ENCODE measurements around the gene RUNX3.
"Not testable (repeated sequence)": the region's sequence is repeated elsewhere in the genome, so short reads cannot be mapped to it uniquely, and the experiment has no call there.

Gene RUNX3

DNA sequence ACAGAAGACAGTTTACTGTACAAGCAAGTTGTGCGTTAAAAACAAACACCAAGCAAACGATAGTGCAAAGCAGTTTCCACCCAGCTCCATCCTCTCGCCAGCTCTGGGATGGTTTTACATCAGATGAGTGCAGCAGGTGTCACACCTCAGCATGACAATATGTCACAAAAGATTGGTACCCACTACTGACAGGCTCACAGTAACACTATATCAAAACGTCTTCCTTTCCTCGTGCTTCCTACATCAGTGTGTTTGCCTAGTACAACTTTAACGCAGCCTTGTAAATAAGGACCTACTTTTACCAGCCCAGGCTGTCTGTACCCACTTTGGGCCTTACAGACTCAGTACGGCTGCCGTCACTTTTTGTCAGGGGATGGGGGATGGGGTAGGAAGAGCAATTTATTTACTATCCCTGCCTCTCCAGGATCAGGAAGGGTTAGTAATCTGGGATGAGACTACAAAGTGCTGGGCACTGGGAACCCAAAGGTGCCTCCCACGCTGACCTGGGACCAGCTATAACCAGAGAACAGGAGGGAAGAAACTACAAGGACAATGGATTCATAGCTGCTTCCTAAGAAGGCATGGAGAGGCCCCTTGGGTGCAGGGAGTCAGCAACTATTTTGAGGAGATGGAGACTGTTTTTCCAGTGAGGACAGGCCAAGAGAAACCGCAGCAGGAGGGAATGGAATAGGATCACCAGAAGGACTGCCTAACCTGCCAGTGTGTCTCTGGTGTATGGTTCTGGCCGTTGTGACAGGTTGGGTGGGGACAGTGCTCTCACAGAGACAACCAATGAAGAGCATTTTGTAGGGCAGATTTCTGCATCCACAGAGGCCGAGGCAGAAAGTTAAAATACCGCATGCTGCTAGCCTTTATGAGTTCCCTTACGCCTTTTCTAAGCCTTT, 30.2 kb downstream of the RUNX3 start:
- DNase-seq, result peak; percentile 9

DNA sequence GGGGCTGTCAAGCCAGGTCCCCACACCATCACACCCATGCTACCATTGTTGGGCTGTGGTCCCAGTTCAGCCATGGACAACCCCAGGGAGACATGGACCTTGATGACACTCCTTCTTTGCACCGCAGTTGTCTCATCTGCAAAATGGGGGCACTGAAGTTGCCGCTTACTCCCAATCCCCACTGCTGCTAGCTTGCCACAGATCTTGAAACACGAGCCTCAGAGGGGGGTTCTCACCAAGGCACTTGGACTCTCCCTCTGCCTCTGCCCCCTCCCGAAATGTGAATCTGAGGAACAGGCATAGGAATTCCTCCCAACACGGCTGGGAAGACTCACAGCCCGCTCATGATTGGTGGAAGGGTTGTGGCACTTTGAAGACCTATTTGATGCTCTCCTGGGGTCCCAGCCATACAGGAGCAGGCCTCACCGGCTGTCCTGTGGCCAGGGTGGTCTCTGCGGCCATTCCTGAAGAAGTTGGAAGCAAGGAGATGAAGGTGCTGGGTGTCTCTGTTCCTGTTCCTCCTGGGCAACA, 31.1 kb downstream of the RUNX3 start:
- peak; percentile 22 for DNase-seq

DNA sequence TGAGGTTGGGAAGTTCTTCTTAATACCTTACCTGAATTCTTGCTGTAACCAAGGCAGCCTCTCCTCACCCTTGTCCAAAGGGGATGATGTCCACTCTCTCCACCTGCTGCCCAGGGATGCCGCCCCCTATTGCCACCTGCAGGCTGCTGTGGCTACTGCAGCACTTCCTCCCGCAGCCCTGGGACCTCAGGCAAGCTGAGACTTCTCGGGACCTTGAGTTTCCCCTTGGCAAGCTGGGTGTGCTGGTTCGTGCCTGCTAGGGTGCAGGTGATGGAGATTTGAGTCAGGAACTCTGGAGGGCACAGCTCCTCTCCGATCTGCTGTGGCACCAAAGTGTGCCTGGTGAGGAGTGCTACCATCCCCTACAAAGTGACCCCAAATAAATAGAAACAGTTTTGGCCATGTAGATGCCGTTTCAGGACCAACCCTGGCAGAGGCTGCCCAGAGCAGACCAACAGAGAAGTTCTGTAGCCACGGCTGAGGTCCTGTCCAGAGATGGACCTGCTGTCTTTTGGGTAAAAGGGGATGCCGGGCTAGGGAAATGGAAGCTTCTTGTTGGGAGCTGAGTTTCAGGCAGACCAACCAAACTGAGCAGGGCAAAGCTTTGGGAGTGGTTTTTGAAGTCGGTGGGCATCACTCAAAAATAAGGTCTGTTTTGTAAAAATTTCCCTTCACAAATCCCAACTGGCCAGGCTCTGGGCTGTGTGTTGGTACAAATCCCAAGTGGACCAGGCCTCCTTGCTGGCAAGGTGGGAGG, 31.7 kb downstream of the RUNX3 start:
- peak; percentile 71 for DNase-seq

DNA sequence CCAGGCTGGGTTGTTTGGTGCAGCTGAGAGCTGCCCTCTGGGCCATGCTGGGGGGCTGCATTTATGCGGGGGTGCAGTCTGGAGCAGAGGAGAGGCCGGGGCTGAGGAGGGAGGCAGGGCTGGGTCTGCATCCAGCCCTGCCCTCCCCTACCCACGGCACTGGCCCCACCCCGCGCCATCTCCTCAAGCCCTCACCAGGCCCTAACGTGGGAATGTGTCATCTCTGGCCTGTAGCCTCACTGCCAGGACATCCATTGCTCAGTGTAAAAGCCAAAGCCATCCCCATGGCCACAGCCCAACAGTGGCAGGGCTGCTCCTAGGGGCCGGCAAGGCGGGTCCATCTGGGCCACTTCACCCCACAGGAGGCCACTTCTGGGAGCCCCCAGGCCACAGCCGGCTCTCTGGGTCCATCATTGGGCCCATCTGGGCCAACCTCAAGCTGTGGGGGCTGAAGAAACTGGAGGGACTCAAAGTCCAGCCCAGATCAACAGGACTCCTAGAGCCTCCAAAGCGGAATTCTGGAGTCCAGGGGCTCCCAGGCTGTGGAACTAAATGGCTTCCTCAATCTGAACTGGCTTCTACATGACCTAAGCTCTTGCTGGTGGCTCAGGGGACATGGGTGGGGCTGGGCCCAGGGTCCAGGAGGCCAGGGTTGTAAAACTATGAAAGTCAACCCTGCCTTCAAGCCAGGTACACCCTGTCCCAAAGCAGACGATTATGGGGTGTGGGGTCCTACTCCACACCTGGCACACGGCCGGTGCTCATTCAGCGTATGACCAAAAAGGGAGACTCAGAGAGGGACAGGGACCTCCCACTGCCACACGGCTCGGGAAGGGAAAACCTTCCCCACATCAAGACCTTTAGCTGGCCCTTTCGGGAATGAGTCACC, 32.6 kb downstream of the RUNX3 start:
- DNase-seq, result no peak

DNA sequence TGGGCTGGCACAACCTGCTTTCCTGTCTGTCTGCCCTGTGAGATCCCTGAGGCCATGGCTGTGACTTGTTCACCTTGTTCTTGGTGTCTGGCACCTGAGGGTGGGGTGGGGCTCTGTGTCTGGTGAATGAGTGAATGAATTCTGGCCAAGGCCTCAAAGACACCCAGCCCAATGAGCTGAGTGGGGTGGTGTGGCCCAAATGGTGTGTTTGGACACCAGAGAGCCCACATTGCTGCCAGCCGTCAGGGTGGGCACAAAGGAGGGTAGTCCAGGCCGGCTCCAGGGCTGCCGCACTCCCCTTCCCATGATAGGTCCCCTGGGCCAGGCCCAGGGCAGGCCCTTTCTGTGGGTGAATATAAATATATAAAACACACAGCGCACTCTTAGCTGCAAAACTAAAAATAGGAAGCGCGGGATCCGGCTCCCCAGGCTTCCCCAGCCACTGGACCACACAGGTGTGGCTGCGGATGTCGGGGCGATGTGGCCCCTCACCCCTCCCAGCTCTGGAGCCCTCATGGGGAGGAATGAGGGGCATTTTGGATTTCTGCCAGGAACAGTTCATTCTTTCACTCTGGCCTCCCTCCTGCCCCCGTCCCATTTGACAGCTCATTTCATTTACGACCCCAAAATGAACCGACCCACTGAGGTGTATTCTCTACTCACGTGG, 33.3 kb downstream of the RUNX3 start:
- no peak for DNase-seq

DNA sequence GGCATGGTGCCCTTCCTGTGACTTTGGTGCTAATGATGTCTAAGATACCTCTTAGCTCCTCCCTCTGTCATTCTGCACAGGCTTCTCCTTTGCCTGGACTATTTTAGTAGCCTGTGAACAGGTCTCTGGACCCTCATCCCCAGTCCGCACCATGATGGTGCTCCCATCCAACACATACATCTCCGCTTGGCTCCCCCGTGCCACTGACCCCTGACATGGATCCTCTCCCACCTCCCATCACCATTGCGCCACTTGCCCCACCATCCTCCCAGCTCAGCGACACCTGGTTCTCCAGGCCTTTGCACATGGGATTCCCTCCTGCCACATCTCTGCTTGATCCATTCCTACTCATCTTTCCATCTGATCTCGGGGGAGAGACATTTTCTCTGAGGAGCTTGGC, 33.9 kb downstream of the RUNX3 start:
- no peak for DNase-seq

DNA sequence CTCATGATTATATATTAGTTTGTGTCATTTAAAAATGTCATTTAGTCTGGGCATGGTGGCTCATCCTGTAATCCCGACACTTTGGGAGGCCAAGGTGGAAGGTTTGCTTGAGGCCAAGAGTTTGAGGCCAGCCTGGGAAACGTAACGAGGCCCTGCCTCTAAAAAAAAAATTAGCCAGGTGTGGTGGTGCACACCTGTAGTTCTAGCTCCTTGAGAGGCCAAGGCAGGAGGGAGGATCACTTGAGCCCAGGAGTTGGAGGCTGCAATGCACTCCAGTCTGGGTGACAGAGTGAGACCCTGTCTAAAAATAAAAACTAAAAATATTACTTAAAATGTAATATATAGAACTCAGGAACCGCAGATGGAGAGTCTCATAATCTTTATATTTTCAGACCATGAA, 34.6 kb downstream of the RUNX3 start:
- no peak for DNase-seq

DNA sequence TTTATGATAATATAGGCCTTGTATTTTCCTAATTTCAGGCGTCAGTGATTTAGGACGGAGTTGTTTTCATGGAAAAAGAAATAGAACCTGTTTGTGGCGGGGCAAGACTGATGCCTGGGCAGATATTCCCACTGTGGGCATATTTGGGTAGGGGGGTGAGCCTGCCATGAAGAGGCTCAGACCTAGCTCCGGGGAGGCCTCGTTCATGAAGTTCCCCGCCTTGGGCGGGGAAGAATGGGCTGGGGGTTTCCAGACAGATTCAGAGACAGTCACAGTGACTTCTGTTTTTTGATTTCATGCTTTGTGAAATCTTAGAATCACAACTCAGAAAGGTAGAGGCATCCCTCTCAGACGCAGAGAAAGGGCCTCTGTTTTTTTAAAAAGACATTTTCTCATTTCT, 36.1 kb downstream of the RUNX3 start:
- DNase-seq, result peak; percentile 0

DNA sequence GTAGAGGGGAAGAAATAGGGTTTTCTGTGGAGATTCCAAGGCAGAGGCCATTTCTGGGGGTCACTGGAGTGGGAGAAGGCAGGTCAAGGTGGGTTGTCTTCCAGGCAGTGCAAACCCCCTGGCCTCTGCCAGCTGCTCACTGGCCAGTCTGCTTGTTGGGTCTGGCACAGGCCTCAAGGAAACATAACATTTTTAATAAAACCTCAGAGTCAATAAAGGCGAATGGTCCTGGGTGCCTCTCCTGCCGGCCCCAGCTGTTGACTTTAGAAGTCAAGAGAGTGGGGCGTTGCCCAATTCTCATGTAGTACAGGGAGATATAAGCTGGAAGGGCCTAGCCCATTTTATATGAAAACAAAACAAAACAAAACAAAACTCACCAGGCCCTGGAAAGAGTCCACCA, 36.6 kb downstream of the RUNX3 start:
- peak; percentile 0 for DNase-seq

DNA sequence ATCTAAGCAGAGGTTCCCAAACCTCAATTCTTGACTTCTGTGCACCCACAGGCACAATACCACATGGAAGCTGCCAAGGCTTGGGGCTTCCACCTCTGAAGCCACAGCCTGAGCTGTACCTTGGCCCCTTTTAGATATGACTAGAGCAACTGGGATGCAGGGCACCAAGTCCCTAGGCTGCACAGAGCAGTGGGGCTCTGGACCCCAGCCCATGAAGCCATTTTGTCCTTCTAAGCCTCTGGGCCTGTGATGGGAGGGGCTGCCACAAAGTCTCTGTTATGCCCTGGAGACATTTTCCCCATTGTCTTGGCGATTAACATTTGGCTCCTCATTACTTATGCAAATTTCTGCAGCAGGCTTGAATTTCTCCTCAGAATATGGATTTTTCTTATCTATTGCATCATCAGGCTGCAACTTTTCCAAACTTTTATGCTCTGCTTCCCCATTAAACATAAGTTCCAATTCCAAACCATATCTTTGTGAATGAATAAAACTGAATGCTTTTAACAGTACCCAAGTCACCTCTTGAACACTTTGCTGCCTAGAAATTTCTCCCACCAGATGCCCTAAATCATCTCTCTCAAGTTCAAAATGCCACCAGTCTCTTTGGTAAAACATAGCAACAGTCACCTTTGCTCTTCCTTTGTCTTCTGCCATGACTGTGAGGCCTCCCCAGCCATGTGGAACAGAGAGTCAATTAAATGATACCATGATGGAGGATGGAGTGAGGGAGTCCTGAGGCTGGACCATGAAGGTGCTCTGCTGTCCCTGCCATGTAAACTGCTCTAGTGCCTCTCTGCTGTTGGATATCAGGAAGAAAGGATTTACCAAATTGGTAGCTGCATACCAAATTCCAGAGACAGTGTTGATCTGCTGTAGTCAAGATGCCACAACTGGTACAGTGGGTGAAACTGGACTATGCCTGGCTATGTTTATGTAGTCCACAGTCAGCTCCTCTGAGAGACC, 37.6 kb downstream of the RUNX3 start:
- DNase-seq, result peak; percentile 1

DNA sequence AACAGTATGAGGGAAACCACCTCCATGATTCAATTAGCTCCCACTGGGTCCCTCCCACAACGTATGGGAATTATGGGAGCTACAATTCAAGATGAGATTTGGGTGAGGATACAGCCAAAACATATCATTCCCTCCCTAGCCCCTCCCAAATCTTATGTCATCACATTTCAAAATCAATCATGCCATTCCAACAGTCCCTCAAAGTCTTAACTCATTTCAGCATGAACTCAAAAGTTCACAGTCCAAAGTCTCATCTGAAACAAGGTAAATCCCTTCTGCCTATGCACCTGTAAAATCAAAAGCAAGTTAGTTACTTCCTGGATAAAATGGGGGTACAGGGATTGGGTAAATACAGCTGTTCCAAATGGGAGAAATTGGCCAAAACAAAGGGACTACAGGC, 38.7 kb downstream of the RUNX3 start:
- DNase-seq, result not testable (repeated sequence)

DNA sequence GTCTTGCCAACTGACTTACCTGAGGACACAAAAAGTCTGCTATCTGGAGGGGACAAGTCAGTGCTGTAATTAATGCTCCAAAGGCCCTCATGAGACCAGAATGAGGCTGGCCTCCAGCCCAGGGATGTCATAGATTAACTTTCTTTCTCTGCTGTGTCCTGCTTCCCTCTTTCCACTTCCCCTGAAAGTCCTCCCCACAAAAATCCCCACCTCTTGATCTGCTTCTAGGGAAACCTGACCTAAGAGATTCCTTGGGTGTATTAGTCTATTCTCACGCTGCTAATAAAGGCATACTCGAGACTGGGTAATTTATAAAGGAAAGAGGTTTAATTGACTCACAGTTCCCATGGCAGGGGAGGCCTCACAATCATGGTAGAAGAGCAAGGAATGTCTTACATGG, 39.2 kb downstream of the RUNX3 start:
- peak; percentile 1 for DNase-seq

DNA sequence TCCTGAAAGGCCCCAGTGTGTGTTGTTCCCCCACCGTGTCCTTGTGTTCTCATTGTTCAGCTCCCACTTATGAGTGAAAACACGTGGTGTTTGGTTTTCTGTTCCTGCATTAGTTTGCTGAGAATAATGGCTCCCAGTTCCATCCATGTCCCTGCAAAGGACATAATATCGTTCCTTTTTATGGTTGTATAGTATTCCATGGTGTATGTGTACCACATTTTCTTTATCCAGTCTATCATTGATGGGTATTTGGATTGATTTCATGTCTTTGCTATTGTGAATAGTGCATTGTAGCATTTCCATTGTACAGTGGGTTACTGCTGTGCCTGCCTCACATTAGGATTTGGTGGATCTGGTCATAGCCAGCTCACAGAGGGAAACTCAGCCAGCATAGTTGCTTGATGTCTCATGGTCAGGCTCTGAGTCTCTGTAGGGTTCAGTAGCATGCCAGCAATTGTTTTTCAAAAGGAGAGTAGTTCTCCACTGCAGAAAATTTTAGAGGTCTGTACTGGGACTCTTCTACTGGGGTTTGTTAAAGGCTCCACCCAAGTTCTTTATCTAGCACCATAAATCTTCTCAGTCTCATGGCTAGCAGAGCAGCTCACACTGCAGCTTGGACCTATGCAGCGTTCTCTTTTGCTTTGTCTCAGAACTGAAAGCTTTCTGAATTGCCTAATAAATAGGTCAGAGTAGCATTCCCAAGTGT, 41.0 kb downstream of the RUNX3 start:
- DNase-seq, result no peak

DNA sequence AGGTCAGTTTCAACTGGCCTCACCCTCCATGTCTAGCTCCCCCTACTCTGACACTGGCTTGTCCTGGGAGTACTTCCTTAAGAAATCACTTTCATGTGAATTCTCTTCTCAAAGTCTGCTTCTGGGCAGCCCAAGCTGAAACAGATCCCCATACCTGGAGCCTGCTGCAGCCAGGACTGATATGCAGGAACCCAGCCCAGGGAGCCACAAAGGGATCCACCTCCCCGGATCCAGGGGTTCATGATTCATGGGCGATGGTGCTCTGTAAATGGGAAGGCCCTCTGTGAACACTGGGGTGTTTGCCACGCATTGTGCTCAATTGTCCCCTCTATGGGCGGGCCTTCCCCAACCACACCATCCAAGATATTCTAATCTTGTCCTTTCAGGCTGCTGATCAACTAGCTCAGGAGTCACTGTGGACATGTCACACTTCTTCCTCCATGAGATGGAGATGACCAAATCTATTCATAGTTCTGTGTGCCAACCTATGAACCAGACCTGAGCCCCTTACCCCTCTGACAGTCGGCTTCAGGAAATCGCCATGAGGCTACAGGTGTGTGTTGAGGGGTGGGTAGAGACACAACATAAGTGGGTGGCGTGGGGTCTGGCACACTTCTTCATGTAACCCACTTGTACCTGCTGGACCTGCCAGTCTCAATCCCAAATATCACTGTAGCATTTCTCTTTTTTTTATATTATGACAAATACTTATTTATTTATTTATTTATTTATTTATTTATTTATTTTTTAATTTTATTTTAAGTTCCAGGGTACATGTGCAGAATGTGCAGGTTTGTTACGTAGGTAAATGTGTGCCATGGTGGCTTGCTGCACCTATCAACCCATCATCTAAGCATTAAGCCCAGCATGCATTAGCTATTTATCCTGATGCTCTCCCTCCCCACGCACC, 41.8 kb downstream of the RUNX3 start:
- DNase-seq, result peak; percentile 1

DNA sequence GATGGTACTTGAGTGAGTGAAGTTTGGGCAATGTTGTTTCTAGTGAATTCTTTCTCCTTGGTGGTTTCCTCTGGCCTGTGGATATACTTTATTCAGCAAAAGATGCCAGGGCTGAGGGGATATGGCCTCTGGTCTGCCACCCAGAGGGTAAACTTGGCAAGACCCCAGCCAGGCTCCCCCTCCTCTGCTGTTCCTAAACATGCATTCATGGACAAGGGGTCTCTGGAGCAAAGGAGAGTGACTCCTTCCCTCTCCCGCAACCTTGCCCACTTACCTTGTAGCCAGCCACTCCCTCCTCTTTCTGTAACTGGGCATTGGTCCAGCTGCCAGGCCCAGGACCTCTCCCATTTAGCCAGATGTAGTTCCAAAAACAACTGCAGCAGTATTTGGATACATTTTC, 43.8 kb downstream of the RUNX3 start:
- DNase-seq, result peak; percentile 1

DNA sequence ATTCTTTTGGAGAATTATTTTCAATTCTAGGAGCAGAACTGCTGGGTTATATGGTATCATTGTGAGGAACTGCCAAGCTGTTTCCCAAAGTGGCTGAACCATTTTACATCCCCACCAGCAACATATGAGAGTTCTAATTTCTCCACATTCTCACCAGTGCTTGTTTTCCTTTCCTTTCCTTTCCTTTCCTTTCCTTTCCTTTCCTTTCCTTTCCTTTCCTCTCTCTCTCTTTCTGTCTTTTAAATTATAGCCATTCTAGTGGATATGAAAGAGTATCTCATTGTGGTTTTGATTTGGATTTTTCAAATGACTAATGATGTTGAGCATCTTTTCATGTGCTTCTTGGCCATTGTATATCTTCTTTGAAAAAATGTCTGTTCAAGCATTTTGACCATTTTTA, 45.3 kb downstream of the RUNX3 start:
- DNase-seq, result no peak

DNA sequence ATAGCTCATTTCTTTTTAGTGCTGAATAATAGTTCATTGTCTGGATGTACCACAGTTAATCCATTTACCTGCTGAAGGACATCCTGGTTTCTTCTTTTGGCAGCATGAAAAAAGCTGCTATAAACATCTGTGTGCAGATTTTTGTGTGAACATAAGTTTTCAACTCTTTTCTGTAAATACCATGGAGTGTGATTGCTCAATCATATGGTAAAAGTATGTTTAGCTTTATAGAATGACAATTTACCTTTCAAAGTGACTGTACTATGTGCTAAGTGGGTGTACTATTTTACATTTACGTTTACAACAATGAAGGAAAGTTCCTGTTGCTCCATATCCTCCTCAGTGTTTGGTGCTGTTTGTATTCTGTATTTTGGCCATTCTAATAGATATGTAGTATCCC, 49.0 kb downstream of the RUNX3 start:
- no peak for DNase-seq

DNA sequence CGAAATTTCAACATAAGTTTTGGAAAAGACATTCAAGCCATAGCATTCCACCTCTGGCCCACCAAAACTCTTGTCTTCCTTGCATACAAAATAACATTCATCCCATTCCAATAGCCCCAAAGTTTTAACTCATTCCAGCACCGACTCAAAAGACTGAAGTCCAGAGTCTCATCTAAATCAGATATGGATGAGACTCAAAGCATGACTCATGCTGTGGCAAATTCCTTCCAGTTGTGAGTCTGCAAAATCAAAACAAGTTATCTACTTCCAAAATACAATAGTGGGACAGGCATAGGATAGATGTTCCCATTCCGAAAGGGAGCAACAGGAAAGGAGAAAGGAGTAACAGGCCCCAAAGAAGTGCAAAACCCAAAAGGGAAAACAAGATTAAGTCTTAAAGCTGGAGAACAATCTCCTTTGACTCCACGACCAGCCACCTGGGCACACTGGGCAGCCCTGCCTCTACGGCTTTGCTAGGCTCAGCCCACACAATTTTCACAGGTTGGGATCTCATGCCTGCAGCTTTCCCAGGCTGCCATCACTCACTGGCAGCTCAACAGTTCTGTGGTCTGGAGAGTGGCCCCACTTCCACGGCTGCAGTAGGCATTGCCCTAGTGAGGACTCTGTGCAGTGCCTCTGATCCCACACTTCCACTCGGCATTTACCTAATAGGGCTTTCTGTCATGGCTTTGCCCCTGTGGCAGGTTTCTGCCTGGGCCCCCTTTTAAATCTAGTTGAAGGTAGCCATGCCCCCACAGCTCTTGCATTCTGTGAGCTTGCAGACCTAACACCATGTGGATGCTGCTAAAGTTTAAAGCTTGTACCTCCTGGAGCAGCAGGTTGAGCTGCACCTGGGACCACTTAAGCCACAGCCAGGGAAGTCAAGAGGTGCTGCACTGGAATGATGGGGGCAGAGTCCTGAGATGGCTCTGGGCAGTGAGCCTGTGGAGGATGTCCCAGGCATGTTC, 51.0 kb downstream of the RUNX3 start:
- no peak for DNase-seq
